T-helper 1 cell treated with Interleukin-12 subunit alpha and Interleukin-12 subunit beta and Interleukin-4 antibody, amounts not matched to agents 30 ng/mL and 1 ng/mL, for 36 hours (primary cell): ENCODE measurements around the gene BMP6. TPM values are rescaled to one million over a fixed set of nuclear protein-coding genes. Genes with fewer than 3 reads are reported as not detected.

ENCODE experiments used
- intact Hi-C: fragments of 100-400 bp; cut with micrococcal nuclease; formaldehyde crosslinking; loops from one replicate; pipeline ENCODE4 v1.15.1; 2024
- total RNA-seq: library from RNA; stranded (reverse); gene quantifications from 2 replicates; pipeline ENCODE4 v1.2.3, GENCODE V29; 2022

Gene BMP6
- total RNA-seq = 0.10 TPM in 1 of 2 replicates, not detected in the other

DNA sequence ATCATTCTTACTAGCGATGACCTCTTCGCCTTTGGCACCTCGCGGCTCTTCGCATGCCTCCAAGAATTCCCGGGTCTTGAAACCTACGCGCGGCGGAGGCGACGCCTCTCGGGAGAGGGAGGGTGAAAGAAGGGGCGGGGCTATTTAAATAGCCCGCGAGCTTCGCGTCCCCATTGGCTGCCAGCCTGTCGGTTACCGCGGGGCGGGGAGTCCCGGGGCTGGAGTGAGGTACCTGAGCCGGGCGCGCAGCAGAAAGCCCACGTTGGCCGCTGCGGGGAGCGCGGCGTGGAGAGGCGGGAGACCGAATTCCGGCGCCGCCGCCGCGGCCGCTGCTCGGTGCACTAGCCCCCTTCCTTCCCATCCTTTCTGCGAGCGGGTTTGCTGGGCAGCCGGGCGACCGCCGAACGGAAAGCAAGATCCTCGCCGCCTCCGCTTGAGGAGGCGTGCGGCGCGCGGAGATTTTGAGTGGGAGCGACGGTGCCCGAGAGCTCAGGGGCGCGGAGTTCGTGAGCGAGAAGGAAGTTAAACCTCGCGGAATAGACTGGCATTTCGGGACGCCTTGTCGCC is at the start of gene BMP6:
BMP6 (plus strand) TSS at position 251 of the 567 bp plus-strand sequence. CDS start 857 bp downstream, outside the sequence.
- intact Hi-C loops = loop anchor here (1.0 to 5.0 kb wide), 3 partner anchors 184 to 1719 kb away; partner anchors contain the start of genes DSP, EEF1E1 and NRN1

DNA sequence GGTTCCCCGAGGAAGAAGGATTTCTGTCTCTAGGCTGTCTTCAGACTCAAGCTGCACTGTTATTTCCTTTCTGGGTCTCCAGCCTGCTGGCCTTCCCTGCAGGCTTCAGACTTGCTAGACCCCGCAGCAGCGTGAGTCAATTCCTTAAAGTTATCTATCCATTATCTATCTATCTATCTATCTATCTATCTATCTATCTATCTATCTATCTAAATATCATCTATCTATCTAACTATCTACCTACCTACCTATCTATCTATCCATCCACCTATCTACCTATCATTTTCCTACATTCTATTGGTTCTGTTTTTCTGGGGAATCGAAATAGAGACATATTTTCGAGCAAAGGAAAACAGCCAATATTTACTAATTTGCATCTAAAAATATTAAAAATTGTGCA is 48.7 kb upstream of the BMP6 start:
- intact Hi-C loops = no loop called here

- intact Hi-C loops = no loop called here
Observed at GRCh38 chr6:7680393-7681075, 45.4 kb upstream of the BMP6 start.

DNA sequence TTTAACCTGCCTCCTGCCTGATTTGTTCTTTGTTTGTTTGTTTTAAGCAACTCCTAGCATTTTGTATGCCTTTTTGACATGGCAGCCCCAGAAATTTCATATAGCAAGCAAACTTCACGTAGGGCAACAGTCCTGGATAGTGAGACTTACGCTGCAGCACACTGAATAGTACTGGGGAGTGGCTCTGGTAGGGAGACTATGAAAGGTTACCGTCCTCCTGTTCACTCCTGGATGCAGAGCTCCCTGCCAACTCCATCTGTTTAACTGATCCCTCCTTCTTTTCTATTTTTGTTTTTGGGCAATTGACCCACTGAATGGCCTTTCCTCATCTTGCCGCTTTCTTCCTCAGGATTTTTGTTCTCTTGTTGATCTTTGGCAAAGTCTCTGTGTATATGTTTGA is 44.5 kb upstream of the BMP6 start:
- intact Hi-C loops = no loop called here

GRCh38 chr6:7684076-7684475 is 41.8 kb upstream of the BMP6 start:
- intact Hi-C loops = no loop called here

DNA sequence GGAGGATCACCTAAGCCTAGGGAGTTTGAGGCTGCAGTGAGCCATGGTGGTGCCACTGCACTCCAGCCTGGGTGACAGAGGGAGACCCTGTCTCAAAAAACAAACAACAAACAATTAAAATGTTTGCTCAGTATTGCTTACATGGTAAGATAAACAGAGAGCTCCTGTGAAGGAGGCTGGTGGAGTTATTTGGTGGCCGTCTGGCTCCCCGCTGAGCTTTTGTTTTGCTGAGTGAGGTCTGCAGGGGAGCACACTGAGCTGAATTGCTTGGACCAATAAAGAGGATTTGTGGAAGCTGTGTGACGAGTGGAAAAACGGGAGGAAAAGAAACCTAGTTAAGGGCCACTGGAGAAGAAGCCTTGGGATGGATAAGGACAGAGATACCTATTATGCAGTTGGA is 41.1 kb upstream of the BMP6 start:
- intact Hi-C loops = no loop called here

GRCh38 chr6:7685276-7685675 is 40.6 kb upstream of the BMP6 start:
- intact Hi-C loops = no loop called here

DNA sequence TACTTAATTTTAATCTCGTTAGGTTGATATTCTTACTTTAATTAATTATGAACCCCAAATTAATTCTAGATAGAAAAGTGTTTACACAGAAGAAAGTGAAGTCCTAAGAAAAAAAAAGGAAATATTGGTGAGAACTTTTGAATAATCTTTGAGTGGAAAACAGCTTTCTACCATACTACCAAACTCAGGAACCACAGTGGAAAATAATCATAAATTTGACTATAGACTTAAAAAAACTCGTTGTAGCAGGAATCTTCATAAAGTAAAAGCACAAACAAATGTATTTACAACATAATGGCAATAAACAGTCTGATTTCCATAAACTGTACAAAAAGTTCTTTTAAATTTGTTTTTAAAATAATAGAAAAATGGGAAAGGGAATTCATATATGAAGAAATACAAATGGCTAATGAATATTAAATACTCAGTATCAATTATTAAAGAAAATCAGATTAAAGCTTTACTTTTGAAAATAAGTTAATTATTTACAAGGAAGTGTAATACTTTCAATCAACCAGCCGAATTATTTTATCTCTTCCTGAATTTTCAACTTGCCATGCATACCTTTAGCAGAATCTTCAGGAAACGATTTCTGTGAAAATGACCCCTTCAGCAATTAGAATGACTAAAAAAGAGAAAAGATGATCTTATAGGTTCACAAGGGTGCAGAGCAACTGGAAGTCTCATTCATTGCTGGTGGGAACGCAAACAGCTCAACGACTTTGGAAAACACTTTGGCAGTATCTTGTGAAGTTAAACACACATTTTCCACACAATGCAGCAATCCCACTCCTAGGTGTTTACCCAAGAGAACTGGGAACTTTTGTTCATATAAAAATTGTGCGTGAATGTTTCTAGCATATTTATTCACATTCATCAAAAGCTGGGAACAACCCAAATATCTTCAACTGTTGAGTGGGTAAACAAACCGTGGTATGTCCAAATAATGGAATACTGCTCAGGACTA is 38.5 kb upstream of the BMP6 start:
- intact Hi-C loops = no loop called here

GRCh38 chr6:7691021-7691420 is 34.9 kb upstream of the BMP6 start:
- intact Hi-C loops = no loop called here

DNA sequence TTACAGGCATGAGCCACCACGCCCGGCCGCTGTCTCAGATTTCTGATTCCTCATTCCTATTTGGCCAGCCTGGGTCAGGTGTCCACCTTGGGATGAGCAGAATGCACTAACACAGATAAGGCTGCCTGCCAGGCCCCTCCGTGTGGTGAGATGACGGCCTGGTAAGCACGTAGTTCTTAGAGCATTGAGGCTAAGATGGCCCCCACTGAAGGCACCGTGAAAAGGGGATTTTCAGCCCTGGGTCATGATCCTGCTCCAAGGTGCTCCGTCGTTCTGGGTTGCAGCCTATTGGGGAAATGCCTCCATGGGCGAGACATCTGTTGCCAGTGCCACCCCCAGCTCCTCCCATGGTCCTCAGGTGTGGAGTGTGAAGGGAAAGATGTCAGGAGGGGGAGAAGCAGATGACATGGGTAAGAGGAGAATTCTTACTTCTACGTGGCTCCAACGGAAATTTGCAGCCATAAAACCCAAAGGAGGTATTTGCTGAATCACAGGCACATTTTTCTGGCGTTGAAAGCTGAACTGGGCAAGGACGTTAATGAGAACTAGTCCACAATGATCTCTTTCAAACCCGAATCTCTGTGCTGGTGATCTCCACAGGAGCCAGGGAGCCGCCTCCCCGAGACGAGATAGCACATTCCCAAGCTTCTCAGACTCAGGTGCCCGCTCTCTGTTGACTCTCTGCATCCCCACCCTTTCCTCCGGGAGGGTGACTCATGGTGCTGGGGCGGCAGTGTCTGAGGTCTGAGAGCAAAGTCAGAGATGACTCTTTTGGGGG is 34.0 kb upstream of the BMP6 start:
- intact Hi-C loops = no loop called here

GRCh38 chr6:7692453-7692784 is 33.5 kb upstream of the BMP6 start:
- intact Hi-C loops = no loop called here

DNA sequence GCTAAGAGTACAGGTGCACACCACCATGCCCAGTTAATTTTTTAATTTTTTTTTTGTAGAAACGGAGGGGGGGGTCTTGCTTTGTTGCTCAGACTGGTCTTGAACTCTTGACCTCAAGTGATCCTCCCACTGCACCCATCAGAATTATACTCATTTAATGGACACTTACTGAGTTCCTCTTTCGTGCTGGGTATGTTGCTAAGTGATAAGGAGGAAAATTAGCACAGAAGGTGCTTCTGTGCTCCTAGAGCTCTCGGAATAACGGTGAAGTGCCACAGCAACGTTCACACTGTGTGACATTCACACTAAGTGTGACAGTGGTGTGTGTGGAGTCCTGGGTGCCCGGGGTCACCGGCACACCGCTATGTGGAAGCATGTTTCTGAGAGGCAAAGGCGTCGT is 32.1 kb upstream of the BMP6 start:
- intact Hi-C loops = no loop called here

- intact Hi-C loops = no loop called here
Observed at GRCh38 chr6:7696061-7696460, 29.8 kb upstream of the BMP6 start.

DNA sequence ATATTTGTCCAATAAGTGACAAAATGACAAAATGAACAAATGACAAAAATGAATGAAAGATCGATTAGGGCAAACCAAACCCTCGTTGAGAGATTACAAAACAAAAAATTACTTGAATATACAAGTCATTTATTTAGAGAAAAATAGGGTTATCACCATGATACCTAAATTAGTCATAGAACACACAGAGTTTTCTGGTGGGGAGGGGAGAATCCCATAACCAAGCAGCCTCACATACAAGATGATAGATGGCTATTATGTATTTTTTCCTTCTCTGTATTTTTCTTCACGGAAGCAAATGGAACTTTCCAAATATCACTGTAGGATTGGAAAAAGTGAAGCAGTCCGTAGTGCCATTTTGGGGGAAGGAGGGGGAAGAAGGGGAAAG is 28.5 kb upstream of the BMP6 start:
- intact Hi-C loops = no loop called here

- intact Hi-C loops = no loop called here
Observed at GRCh38 chr6:7697820-7698623, 27.9 kb upstream of the BMP6 start.

GRCh38 chr6:7701212-7701834 is 24.6 kb upstream of the BMP6 start:
- intact Hi-C loops = no loop called here

GRCh38 chr6:7703148-7703680 is 22.7 kb upstream of the BMP6 start:
- intact Hi-C loops = no loop called here

- intact Hi-C loops = no loop called here
Observed at GRCh38 chr6:7705483-7705882, 20.4 kb upstream of the BMP6 start.

- intact Hi-C loops = no loop called here
Observed at GRCh38 chr6:7706269-7706668, 19.6 kb upstream of the BMP6 start.

- intact Hi-C loops = no loop called here
Observed at GRCh38 chr6:7707787-7708186, 18.1 kb upstream of the BMP6 start.
